ENCODE measurements around the gene NOTCH4. TPM values are rescaled to one million over a fixed set of nuclear protein-coding genes. Genes with fewer than 3 reads are reported as not detected.
"Not testable (repeated sequence)": the region's sequence is repeated elsewhere in the genome, so short reads cannot be mapped to it uniquely, and the experiment has no call there.

The NOTCH4 gene
- total RNA-seq, 1 donor from 2014 or later = 151 TPM

GRCh38 chr6:32195902-32196681 lies 27.8 kb downstream of the NOTCH4 start:
- H3K36me3 Mint-ChIP-seq (ENCODE audit: low read depth, unreplicated experiment) = peaks cover 8% of the 10 kb centered on the region
- H3K27ac Mint-ChIP-seq (ENCODE audit: unreplicated experiment) = peak overlapping the region; percentile 100
- H3K4me3 Mint-ChIP-seq (ENCODE audit: unreplicated experiment) = peak overlapping the region; percentile 92
- peak; percentile 90 for DNase-seq (ENCODE audit: low spot score)
- TF ChIP-seq, protein P1, sequence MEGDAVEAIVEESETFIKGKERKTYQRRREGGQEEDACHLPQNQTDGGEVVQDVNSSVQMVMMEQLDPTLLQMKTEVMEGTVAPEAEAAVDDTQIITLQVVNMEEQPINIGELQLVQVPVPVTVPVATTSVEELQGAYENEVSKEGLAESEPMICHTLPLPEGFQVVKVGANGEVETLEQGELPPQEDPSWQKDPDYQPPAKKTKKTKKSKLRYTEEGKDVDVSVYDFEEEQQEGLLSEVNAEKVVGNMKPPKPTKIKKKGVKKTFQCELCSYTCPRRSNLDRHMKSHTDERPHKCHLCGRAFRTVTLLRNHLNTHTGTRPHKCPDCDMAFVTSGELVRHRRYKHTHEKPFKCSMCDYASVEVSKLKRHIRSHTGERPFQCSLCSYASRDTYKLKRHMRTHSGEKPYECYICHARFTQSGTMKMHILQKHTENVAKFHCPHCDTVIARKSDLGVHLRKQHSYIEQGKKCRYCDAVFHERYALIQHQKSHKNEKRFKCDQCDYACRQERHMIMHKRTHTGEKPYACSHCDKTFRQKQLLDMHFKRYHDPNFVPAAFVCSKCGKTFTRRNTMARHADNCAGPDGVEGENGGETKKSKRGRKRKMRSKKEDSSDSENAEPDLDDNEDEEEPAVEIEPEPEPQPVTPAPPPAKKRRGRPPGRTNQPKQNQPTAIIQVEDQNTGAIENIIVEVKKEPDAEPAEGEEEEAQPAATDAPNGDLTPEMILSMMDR (IDR thresholded peaks at IDR 0.05; ENCODE audit: unreplicated experiment) = peak; percentile 44
- H3K9me3 Mint-ChIP-seq (ENCODE audit: unreplicated experiment) = no peaks in the 10 kb centered on the region
- H3K27me3 Mint-ChIP-seq (ENCODE audit: unreplicated experiment) = peaks cover 11% of the 10 kb centered on the region
- H3K4me1 Mint-ChIP-seq (ENCODE audit: unreplicated experiment) = peaks cover 54% of the 10 kb centered on the region

- peak overlapping the region; percentile 86 for H3K27ac Mint-ChIP-seq (ENCODE audit: unreplicated experiment)
- peak overlapping the region; percentile 79 for H3K4me3 Mint-ChIP-seq (ENCODE audit: unreplicated experiment)
- peaks cover 11% of the 10 kb centered on the region for H3K27me3 Mint-ChIP-seq (ENCODE audit: unreplicated experiment)
- H3K4me1 Mint-ChIP-seq (ENCODE audit: unreplicated experiment) = peaks cover 56% of the 10 kb centered on the region
- peak; percentile 99 for DNase-seq (ENCODE audit: low spot score)
- TF ChIP-seq, protein P1 (IDR thresholded peaks at IDR 0.05; ENCODE audit: unreplicated experiment) = no peak
- peaks cover 8% of the 10 kb centered on the region for H3K36me3 Mint-ChIP-seq (ENCODE audit: low read depth, unreplicated experiment)
- H3K9me3 Mint-ChIP-seq (ENCODE audit: unreplicated experiment) = no peaks in the 10 kb centered on the region
These were observed 28.3 kb downstream of the NOTCH4 start for GRCh38 chr6:32195652-32195901.

GRCh38 chr6:32194825-32195651 lies 28.8 kb downstream of the NOTCH4 start:
- Mint-ChIP-seq H3K4me1 (ENCODE audit: unreplicated experiment) (peaks cover 56% of the 10 kb centered on the region), H3K4me3 (ENCODE audit: unreplicated experiment) (peak overlapping the region; percentile 79), H3K27ac (ENCODE audit: unreplicated experiment) (peak overlapping the region; percentile 86), H3K36me3 (ENCODE audit: low read depth, unreplicated experiment) (peaks cover 4% of the 10 kb centered on the region), H3K9me3 (ENCODE audit: unreplicated experiment) (no peaks in the 10 kb centered on the region), H3K27me3 (ENCODE audit: unreplicated experiment) (peaks cover 11% of the 10 kb centered on the region)
- DNase-seq (ENCODE audit: low spot score) = peak; percentile 31
- TF ChIP-seq, protein P1 (IDR thresholded peaks at IDR 0.05; ENCODE audit: unreplicated experiment) = no peak

- peaks cover 56% of the 10 kb centered on the region for H3K4me1 Mint-ChIP-seq (ENCODE audit: unreplicated experiment)
- H3K9me3 Mint-ChIP-seq (ENCODE audit: unreplicated experiment) = no peaks in the 10 kb centered on the region
- H3K27ac Mint-ChIP-seq (ENCODE audit: unreplicated experiment) = peak overlapping the region; percentile 86
These were observed 29.5 kb downstream of the NOTCH4 start for GRCh38 chr6:32194388-32194787.

DNA sequence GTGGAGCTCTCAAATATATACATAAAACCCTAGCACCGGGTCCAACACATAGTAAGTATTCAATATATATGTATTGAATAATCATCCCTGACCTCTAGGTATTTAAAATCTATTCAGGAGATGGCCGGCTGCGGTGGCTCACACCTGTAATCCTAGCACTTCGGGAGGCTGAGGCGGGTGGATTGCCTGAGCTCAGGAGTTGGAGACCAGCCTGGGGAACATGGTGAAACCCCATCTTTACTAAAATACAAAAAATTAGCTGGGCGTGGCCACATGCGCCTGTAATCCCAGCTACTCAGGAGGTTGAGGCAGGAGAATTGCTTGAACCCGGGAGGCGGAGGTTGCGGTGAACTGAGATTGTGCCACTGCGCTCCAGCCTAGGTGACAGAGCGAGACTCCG lies 30.8 kb downstream of the NOTCH4 start:
- not testable (repeated sequence) for H3K9me3 Mint-ChIP-seq (ENCODE audit: unreplicated experiment); DNase-seq (ENCODE audit: low spot score)
- Mint-ChIP-seq H3K4me3 (ENCODE audit: unreplicated experiment) (peak overlapping the region; percentile 65), H3K36me3 (ENCODE audit: low read depth, unreplicated experiment) (peaks cover 11% of the 10 kb centered on the region), H3K4me1 (ENCODE audit: unreplicated experiment) (peaks cover 61% of the 10 kb centered on the region), H3K27me3 (ENCODE audit: unreplicated experiment) (peaks cover 16% of the 10 kb centered on the region), H3K27ac (ENCODE audit: unreplicated experiment) (peak overlapping the region; percentile 97)

More at GRCh38 chr6:32194388-32194787, 29.5 kb downstream of the NOTCH4 start:
- TF ChIP-seq, protein P1 (IDR thresholded peaks at IDR 0.05; ENCODE audit: unreplicated experiment) = no peak
- DNase-seq (ENCODE audit: low spot score) = no peak
- Mint-ChIP-seq H3K27me3 (ENCODE audit: unreplicated experiment) (peaks cover 11% of the 10 kb centered on the region), H3K36me3 (ENCODE audit: low read depth, unreplicated experiment) (peaks cover 4% of the 10 kb centered on the region), H3K4me3 (ENCODE audit: unreplicated experiment) (peak overlapping the region; percentile 78)
